GM18520 (cell line): ENCODE data around the gene GUCA1A.

Source experiments
- ATAC-seq: cut with Tn5 transposase; IDR thresholded peaks from one replicate; pipeline ENCODE4 v1.9.1; 2021; ENCODE audit not compliant: unreplicated experiment

GUCA1A gene

DNA sequence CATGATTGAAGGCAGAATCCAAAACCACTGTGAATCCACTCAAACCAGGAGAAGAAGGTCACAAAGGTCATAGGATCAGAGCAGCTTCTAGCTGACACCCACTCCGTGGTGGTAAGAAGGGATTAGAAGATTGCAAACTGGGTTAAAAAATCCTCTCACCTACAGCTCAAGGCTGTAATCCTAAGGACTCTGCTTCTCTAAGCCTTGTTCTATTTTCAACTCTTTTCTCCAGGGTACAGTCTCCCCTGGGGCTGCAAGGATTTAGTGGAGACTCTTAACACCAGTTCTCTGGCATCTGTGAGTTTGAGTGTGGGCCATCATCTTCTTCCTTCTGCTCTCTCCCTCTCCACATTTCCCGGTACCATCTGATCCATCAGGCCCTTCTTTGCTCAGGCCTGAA, at the start of gene GUCA1A:
TSS of gene GUCA1A (plus strand) at position 264 of the 400 bp plus-strand sequence. CDS start 250 bp downstream, outside the sequence.
- ATAC-seq = no peak

GRCh38 chr6:42123379-42124103, 49.6 kb upstream of the GUCA1A start:
- no peak for ATAC-seq

GRCh38 chr6:42124223-42124836, 48.8 kb upstream of the GUCA1A start:
- ATAC-seq = no peak

GRCh38 chr6:42125231-42125630, 47.9 kb upstream of the GUCA1A start:
- no peak for ATAC-seq

- no peak for ATAC-seq
Observed at GRCh38 chr6:42125663-42126062, 47.5 kb upstream of the GUCA1A start.

GRCh38 chr6:42128460-42129359, 44.5 kb upstream of the GUCA1A start:
- no peak for ATAC-seq

- no peak for ATAC-seq
Observed at GRCh38 chr6:42129360-42129676, 43.8 kb upstream of the GUCA1A start.

DNA sequence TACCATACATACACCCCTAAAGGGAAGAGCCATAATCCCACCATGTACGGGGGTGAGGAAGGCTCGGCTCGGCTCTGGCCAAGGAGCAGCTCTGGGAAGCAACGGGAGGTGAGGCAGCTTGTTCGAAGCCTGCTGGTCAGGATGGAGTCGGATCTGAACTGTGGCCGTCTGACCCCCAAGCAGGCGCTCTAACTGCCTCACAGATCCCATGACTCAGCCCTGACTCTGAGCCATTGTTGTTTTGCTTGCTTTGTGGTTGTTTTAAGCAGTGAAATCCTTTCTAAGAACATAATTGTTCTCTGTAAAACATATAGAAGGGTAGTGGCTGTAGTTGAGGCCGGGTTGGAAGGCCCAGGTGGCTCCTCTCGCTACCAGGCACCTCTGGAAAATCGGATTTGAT, 41.6 kb upstream of the GUCA1A start:
- ATAC-seq = no peak

- no peak for ATAC-seq
Observed at GRCh38 chr6:42133926-42134325, 39.2 kb upstream of the GUCA1A start.

GRCh38 chr6:42135161-42135560, 38.0 kb upstream of the GUCA1A start:
- ATAC-seq = no peak

DNA sequence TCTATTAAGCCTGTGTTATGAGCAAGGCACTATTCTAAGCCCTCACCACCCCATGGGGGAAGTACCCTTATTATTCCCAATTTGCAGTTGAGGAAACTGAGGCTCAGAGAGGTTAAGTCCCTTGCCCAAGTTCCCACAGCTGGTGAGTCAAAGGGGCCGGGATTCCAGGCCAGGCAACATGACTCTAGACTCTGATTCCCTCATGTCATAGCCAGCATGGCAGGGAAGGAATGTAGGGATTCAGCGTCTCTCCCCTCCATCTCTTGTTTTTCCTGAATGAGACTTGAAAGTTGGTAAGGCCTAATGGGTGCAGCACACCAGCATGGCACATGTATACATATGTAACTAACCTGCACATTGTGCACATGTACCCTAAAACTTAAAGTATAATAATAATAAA, 37.4 kb upstream of the GUCA1A start:
- no peak for ATAC-seq

DNA sequence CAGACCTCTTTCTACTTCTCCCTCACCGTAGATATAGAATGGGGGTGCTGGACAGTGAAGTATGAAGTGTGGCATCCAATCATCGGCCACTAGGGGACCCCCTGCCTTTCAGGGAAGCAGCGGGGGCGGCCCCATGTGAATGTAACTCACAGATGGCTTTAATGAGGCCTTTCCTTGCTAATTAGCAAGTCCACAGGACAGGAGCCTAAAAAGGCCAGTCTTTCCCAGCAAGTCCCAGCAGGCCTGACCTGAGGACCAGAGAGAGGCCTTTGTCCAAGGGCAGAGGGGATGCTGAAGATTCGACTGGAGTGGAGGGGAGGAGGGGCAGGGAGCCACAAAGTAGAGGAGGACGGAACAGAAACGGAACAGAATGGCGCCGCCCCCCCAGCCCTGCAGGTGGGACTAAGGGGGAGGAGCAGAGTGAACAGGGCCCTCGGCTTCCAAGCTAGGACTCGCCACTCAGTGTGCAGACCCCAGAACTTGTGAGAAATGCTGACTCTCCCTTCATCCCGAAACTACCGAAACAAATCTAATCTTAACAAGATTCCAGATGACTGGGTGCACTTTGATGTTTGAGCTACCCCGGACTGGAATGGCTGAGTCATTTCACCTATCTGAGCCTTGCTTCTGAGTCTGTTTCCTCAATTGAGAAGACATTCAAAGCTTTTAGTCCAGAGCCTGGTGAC, 36.5 kb upstream of the GUCA1A start:
- no peak for ATAC-seq

- ATAC-seq = no peak
Observed at GRCh38 chr6:42137194-42137753, 35.9 kb upstream of the GUCA1A start.

- ATAC-seq = no peak
Observed at GRCh38 chr6:42138190-42138589, 35.0 kb upstream of the GUCA1A start.

GRCh38 chr6:42138630-42139619, 34.2 kb upstream of the GUCA1A start:
- no peak for ATAC-seq

GRCh38 chr6:42140032-42140431, 33.1 kb upstream of the GUCA1A start:
- no peak for ATAC-seq

GRCh38 chr6:42140756-42141602, 32.2 kb upstream of the GUCA1A start:
- no peak for ATAC-seq

DNA sequence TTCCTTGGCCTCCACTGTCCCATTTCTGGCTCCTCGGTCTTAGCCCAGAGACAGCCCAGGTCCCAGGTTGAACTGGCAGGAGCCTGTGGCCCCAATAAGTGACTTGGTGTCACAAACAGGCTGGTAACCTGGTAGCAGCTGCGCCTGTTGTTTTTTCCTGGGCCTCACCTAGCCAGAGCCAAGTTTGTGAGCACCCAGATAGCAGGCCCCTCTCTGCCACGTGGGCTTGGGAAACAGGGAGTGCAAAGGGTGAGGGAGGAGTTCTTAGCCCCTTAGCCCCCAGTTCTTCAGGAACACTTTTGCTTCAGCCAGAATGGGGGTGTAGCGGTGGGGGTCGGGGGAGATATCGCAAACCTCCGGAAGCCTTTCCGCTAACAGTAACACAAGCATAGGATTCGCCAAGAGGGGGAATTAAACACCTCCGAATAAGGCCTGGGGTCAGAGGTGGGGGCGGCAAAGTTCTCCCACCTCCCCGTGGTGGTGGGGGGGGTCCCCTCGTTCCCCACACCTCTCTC, 31.5 kb upstream of the GUCA1A start:
- no peak for ATAC-seq
